ENCODE results near the gene TAF3.

The TAF3 gene

GRCh38 chr10:8034466-8035005 lies 216.2 kb downstream of the TAF3 start:
- no peak for DNase-seq (ENCODE audit: low read depth)

DNA sequence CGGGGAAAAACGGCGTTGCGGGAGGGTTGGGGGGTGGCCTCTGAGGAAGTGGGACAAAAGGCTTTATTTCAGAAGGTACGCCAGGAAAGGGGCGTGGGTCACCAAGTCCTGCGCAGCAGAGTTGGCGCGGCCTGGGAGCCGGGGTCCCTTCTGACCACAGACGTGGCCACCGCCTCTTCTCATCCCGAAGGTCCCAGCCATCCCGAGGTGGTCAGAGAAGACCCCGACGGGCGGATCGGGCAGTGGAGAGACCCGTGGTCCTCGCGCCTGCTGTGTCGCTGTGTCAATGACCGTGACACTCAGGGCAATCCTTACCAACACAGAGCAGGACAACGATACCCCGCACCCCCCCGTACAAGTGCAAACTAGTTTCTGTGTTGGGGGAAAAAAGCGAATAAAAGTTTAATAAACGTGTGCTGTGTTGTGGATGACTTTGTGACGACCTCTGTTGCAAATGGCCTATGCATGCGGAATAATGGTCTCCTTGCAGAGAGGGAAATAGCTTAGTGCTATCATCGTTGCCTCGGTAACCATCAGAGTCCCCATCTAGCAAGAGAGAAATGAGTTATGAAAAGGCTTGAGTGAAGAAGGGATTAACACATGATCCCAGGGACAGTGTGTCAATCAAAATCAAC lies 216.8 kb downstream of the TAF3 start:
- no peak for DNase-seq (ENCODE audit: low read depth)

DNA sequence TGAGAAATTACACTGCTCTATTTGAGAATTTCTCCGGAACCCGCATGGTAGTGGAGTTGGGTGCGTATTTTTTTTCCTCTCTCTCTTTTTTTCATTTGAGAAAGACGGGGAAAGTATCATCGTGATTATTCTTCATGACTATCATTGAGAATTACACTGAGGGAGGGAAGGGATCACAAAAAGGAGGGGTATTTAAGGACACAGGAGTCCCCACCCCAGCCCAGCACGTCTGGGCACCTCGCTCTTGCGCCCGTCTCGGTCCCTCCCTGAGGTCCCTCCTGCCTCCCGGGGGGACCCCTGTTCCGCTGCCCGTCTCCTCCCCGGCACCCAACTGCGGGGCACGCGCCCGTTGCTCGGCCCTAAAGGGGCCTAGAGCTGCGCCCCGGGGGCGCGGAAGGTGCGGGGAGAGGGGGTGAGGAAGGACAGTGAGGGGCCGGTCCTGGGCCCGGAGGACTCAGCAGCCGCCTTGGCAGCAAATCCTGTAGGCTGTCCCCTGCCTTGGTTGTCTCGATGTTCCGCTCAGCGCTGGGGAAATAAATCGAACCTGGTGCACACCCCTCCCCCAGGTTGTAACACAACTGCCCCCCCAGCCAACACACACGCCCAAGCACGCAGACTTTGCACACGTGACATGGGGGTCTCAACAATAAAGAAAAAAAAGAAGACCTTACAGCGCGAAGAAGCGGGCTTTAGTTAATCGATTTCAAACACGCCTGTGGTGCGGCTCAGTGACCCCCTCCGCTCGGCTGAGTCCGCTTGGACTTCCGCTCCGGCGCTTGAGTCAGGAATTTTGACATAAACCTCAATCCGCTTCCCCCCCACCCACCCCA lies 217.6 kb downstream of the TAF3 start:
- DNase-seq (ENCODE audit: low read depth), result no peak

GRCh38 chr10:8036506-8037198 lies 218.3 kb downstream of the TAF3 start:
- no peak for DNase-seq (ENCODE audit: low read depth)

- DNase-seq (ENCODE audit: low read depth), result no peak
Observed at GRCh38 chr10:8037199-8037801, 219.0 kb downstream of the TAF3 start.

- DNase-seq (ENCODE audit: low read depth), result no peak
Observed at GRCh38 chr10:8037941-8038894, 219.9 kb downstream of the TAF3 start.

- no peak for DNase-seq (ENCODE audit: low read depth)
Observed at GRCh38 chr10:8039321-8039881, 221.1 kb downstream of the TAF3 start.

DNA sequence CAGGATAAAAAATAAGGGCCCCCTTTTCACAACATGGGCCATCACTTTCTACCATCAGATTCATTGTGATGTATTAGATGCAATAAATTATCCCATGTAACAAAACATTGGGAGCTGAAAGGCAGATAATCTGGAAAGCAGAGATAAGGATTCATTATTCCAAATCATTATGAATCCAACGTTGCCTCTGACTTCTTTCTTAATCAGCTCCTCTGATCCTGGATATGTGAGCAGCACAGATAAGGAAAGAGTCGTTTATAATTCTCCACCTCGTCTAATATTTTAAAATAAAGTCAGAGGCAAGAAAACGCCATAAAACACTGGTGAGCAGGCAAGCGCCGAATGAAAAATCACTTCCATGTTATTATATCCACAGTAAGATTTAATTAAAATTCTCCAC lies 222.3 kb downstream of the TAF3 start:
- DNase-seq (ENCODE audit: low read depth), result no peak

DNA sequence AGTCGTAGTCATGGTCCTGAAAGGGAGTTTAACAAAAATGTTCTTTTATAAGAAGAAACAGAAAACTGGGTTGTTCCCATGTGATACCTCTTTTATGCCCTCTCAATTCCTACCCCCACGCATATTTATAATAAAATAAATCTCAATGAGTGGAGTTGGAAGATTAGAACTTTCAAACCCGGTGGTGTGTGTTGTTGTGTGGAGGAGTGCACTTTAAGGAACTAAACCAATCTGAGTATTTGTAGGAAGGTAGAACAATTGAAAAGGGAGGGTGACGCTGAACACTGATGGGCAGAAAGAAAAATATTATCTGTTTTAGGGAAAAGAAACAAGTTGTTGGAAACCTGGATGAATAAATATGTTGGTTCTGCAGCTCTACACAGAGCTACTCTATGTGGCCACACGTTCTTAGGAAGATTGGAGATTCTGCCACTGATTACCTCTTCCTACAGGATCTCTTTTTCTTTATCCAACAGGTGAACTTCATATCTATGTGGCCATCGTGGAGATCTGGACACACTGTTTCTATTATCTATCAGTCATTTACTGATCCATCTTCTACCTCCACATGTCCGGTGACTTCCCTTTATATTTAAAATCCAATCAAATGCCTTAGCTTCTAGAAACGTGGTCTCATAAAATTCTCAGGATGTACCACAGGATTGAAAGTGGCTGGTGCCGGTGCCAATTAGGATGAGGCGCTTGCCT lies 223.1 kb downstream of the TAF3 start:
- DNase-seq (ENCODE audit: low read depth), result no peak

DNA sequence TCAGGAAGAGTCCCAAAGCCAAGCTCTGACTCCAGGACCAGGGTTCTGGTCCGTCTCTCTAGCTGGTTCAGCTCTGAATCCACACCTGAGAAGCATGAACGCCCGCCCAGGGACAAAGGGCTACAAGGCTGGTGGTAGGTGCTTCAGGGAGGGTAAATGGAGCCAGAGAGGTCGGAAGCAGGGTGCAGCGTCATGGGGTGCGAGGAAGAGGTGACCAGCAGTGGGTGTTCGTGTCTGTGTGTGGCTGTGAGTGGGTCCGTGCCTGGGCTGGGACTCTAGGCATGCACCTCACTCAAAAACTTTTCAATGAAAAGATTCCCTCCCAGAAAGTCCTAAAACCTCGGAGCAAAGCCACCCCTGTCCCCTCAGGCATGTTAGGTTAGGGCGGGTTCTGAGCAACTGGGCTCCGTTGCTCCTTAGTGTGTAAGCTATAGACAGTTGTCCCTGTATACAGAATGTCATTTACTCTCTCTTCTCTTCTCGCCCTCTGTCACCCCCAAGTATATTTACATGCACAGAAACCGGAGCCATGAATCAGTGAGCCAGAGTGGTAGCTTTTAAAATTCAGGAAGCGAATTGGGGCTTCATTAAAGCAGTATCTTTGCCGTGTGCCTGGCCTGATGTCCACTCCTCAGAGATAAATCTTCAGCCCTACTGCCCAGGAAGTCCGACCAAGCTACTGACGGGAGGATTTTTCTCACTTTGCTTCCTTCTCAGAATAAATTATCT lies 223.9 kb downstream of the TAF3 start:
- DNase-seq (ENCODE audit: low read depth), result no peak

- no peak for DNase-seq (ENCODE audit: low read depth)
Observed at GRCh38 chr10:8042721-8043568, 224.6 kb downstream of the TAF3 start.

DNA sequence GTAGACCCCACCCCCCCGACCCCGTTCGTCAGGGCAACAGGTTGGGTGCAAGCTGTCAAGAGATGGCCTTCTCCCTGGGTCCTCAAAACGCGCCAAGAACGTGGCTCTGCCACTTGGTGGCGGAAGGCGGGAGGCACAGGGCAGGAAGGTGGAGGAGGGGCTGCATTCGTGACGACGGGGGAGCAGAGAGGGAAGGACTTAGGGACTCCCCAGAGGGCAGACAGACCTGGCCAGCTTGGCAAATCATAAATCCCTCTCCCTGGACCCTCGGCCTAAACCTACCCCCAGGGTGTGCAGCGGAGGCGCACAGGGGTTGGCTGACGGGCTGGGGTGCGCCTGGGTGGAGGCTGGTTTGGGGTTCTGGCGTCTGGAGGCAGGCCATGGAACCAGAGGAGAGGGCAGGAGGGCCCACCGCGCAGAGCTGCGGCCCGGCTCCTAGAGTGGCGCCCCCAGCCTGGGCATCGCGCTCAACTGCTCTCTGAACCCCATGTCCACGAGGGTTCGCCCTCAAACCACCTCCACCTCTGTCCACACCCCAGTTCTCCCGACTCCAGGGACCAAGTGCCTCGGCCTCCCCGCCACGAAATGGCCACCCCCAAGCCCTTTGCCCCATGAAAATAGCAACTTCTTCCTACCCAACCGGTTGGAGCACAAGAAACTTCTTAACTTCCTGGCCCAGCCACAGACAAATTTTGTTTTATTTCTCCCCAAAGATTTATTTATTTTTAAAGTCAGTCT lies 225.4 kb downstream of the TAF3 start:
- no peak for DNase-seq (ENCODE audit: low read depth)

DNA sequence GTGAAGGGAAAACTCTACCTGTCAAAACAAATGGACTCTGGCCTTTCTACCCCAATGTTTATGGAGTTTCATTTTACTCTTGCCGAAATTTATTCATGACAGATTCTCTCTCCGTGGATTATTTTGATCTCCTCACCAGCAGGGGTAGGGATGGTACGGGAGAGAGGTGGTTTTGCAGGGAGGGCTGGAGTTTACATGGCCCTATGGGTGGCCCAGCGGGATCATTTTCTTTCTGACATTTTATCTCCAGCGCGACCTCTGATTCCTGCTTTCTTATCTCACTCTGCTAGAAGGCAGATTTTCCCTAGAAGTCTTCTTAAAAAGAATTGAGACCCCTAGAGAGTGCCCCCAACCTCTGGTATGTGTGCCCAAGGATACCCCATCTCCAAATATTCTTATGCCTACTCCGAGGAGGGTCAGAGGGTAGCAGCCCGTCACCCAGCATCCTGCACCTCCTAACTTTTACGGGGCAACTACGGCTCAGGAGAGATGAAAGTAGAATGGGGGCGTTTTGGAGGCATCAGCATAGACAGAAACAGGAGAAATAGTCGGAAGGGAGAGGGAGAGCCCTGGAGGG lies 226.1 kb downstream of the TAF3 start:
- DNase-seq (ENCODE audit: low read depth), result no peak

DNA sequence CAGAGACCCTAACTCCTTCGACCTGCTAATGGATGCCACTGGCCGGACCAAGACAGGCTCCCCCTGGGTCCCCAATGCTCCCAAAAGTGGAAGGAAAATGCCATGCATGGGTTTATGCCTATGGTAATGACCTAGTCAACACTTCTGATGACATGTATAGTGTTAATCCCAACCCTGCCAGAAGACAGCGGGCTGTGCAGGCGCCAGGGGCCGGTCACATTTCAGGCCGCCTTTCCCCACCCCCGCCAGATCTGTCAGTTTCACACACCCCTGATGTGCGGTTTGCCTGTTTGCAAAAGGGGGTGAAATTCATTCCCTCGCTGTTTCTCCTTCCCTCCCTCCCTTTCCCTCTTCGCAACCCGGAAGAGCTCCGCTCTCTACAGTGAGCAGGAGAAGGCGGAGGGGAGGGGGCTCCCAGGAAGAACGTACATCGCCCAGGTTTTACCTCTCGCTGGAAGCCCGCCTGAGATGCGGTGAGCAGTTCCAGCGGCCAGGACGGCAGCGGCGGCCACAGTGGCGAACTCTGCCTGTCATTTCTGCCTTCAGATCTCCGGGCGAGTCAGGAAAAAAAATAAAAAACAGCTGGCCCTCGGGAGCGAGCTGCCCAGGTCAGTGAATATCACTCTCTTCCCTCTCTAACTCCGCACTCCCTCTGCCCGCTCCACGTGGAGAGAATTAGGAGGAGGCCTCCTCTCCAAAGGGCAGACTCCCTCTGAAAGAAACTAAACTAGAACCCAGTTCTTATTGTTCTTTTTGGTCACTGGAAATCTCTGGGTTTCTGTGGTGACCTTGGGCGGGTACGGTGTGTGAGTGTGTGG lies 226.8 kb downstream of the TAF3 start:
- no peak for DNase-seq (ENCODE audit: low read depth)

DNA sequence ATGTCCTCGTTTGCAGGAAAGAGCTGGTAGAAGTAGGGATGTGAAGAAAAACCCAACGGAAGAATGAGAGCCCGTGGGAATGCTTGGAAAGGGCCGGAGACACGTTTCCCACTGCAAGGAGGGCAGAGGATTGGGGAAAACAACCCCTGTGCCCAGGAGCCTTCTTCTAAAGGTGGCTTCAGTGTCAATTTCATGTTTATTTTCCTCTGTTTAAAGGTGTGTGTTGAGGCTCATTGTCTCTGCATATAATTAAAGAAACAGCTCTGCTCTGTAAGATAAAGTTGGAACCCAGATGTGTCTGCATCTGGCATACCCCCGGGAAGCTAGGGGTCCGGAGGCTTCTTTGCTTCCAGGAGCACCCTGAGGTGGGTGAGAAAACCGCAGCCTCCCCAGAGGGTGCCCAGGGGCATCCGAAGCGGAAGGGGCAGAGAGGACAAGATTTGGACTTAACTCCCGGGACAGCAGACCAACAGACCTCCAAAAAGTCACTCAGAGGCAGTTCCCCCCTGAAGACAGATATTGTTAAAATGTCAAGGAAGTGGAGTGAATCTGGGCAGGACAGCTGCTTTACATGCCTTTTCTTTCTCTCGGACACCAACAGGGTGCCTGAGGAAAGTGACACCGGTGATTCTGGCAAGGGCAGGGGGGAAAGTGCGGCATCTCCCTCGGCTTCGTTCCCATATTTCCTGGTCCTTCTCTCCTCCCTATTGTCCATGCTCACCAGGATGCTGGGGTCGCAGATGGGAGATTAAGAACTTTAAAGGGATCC lies 227.6 kb downstream of the TAF3 start:
- DNase-seq (ENCODE audit: low read depth), result no peak

All from ELR (cell line).